GM18499 (cell line): ENCODE data around the gene TMBIM4.

ENCODE experiments used
- ATAC-seq: cut with Tn5 transposase; IDR thresholded peaks from one replicate; pipeline ENCODE4 v1.9.1; 2021; ENCODE audit warnings: moderate number of reproducible peaks; ENCODE audit not compliant: insufficient read depth, unreplicated experiment

Gene TMBIM4

DNA sequence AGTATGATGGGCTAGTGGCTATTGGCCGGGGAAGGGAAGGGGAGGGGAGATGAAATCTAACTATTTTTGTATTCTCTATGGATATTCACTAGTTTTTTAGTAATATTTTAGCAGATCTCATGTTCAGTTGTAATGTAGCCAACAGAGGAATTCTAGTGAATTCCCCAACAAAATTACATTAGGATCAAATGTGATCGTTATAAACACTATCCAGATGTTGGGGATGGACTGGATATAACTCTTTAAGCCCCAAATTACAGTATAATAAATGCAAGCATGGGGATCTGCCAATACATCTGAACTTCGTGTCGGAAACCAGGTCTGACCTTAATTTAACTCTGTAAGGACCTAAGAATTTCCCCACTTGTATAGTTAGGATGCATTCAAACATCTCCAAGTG lies 60.7 kb downstream of the TMBIM4 start:
- ATAC-seq = no peak

DNA sequence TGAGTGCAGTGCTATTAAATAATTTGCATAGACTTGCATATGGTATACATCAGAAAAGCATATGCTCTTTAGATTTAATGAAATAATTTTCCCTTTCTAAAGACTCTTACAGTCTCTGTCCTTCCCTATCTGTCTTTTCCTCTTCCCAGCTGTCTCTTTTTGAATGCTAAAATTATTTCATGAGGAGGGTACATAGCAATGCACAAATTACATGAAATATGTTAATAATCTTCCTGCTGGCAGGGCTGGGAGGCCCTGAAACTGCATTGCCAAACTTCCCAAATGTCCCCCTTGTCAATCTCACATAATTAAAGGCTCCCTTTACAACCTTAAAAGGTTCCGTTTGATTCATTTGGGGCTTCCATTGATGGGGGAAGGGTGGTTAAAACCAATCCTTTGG lies 61.4 kb downstream of the TMBIM4 start:
- ATAC-seq = no peak

DNA sequence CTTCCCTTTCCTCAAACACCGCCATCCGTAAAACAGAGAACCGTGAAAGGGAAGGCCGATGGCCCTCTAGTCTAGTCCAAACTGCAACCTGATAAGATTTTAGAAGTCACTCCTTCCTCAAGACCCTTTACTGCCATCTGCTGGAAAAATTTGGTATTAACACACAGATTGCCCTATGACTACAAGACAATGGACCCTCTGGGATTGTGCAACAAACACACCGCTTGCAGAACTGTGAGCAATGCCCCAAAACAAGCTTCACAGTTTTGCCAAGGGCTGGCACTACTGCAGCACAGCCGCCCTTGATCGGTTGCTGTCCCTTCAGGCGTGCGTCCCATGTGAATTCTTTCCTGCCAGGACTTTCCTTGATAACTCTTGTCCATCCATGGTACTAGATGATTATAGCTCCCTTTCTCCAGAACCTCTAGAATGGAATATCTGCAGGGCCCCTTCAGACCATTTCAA lies 62.3 kb downstream of the TMBIM4 start:
- peak; percentile 64 for ATAC-seq

DNA sequence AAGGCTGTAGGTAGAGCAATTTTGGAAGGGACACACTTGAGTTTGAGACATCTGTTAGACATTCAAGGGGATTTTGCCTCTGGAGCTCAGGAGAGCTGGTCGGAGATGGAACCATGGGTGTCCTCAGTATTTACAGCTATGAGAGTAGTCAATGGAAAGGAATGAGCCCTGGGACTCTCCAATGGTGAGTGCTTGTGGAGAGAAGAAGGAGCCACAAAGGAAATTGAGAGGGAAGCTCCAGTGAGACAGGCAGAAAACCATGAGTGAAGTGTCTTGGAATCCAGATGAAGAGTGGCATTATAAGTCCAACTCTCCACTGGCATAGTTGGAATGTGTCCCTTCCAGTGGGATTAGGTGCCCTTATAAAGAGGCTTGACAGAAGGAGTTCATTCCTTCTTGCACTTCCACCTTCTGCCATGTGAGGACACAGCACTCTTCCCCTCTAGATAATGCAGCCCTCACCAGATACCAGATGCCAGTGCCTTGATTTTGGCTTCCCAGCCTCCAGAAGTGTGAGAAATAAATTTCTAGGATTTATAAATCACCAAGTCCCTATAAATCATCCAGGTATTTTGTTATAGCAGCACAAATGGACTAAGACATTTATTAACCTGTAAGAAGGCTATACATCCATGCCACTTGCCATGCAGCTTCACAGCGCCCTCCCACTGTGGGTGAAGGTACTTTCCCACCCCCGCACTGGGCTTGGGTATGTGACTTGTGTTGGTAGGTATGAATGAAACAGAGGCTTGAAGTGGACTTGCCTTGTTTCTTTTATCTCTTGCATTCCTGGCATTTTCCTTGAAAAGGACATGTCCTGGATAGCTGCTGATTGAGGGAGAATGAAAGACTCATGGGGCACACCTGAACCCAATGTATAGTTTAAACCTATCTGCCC lies 66.5 kb downstream of the TMBIM4 start:
- no peak for ATAC-seq

DNA sequence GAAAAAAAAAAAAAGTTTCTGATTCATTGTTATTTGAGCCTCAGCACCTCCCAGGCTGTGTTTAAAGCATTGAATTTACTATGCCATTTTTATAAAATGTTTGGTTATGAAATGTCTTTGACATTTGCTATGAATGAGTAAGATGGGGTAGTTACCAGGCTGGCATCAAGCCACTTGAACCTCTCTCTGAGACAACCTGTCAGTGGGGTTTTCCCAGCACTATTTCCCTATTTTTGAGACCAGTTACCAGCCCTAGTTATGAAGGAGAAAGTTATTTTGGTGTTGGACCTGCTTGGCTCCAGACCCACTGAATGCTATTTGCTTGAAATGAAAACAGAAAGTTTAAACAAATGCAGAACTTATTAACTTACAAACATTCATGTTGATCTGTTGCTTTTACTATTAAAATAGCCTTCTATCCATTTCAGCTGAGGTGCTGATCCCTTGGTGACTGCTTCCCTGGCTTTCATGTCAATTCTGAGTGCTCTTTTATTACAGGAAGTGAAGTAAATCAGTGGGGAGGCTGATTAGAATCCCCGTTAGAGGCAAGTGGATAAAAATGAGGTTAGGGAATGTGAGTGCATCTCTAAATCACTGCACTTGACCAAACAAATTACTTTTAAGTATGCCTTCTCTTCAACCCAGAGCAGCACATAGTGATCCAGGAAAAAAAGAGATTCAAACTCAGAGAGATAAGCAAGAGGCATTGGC lies 77.1 kb downstream of the TMBIM4 start:
- no peak for ATAC-seq

DNA sequence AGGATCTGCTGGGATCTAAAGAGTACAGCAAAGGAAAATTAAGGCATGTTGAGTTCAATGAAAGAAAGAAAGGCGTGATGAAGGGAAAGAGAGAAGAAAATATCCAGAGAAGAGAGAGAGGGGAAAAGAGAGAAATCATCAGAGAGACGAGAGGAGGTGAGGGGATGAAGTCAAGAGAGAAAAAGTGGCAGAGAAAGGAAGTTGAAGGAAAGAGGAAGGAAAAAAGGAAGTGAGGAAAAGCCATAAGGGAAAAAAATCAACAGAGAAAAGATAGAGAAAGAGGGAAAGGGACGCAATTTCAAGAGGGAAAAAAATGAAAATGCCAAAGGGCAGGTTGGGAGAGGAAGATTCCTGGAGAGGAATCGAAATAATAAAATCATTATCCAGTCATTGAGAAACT lies 79.6 kb downstream of the TMBIM4 start:
- ATAC-seq = no peak

DNA sequence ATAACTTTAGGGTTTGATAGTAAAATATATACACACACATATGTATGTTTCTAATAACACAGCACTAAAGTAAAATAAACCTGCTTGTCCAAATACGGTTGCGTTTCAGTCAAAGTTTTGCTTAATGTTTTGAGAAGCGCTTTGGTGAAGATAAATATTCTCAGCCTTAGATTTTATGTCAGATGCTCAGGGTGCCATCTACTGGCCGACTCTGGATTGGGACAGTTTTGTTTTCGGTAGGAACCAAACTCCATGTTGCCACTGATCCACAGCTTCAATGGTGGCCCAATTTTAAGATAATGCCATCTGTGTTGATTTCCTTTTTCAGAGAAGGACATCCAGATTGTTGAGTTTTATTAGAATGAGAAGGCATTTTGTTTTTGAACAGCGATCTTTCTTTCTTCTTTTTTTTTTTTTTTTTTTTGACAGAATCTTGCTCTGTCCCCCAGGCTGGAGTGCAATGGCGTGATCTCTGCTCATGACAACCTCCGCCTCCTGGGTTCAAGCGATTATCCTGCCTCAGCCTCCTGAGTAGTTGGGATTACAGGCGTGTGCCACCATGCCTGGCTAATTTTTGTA lies 82.3 kb downstream of the TMBIM4 start:
- ATAC-seq = peak; percentile 63

DNA sequence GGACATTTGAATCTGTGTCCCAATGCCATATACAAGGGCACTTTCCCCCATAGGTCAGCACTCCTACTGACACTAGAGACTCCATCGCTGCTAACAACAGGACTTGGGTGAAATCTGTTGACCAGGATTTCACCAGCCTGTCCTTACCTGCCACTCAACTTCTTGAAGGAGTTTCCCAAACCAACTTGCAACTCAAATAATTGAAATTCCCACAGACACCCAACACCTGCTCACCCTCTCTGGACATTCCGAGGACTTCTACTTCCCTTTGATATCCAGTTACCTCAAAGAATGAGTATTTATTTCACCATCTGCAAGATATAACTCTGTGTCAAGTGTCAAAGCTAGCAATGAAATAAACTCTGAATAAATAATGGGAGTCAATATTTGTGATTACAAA lies 83.8 kb downstream of the TMBIM4 start:
- no peak for ATAC-seq
